Stimulated activated CD8-positive, alpha-beta memory T cell treated with anti-CD3 and anti-CD28 coated beads, Interleukin-15, amount 100 ng/mL, for 4 hours (primary cell): ENCODE results near the gene MDFI.

Experiments used
- DNase-seq, 2 donors: peaks; one replicate each; pipeline ENCODE4 v3.0.0-alpha.2; 2020; ENCODE audit warnings: low read depth in 2 of 2

The MDFI gene

GRCh38 chr6:41688256-41688965 lies 50.1 kb downstream of the MDFI start:
- DNase-seq: no peak

GRCh38 chr6:41689171-41690008 lies 51.1 kb downstream of the MDFI start:
- no peak for DNase-seq

- no peak for DNase-seq
Observed at GRCh38 chr6:41690541-41691330, 52.5 kb downstream of the MDFI start.

- no peak for DNase-seq
Observed at GRCh38 chr6:41691426-41692079, 53.3 kb downstream of the MDFI start.

- no peak for DNase-seq
Observed at GRCh38 chr6:41692080-41692675, 53.9 kb downstream of the MDFI start.

GRCh38 chr6:41692730-41693129 lies 54.5 kb downstream of the MDFI start:
- DNase-seq: no peak

- DNase-seq: no peak
Observed at GRCh38 chr6:41693281-41694240, 55.3 kb downstream of the MDFI start.

GRCh38 chr6:41694815-41695526 lies 56.7 kb downstream of the MDFI start:
- DNase-seq: no peak

- no peak for DNase-seq
Observed at GRCh38 chr6:41695825-41696224, 57.6 kb downstream of the MDFI start.

- DNase-seq: no peak
Observed at GRCh38 chr6:41696788-41697187, 58.5 kb downstream of the MDFI start.

GRCh38 chr6:41697861-41698781 lies 59.9 kb downstream of the MDFI start:
- no peak for DNase-seq

GRCh38 chr6:41699063-41699462 lies 60.8 kb downstream of the MDFI start:
- DNase-seq: no peak

- DNase-seq: no peak
Observed at GRCh38 chr6:41700463-41701347, 62.4 kb downstream of the MDFI start.

- DNase-seq: no peak
Observed at GRCh38 chr6:41702089-41702745, 63.9 kb downstream of the MDFI start.

- no peak for DNase-seq
Observed at GRCh38 chr6:41702771-41703494, 64.7 kb downstream of the MDFI start.
